HEK293T (cell line): ENCODE results near the gene SLC22A1.

Source experiments
- BHLHE40 ChIP-seq: fragments of 450-650 bp; IDR thresholded peaks from 2 replicates; pipeline ENCODE4 v1.6.1; 2016; ENCODE audit warnings: mild to moderate bottlenecking, moderate library complexity, borderline replicate concordance
- FOXA1 ChIP-seq: fragments of 450-650 bp; IDR thresholded peaks from 2 replicates; pipeline ENCODE4 v1.6.1; 2016; ENCODE audit warnings: mild to moderate bottlenecking
- FOXK2 ChIP-seq: fragments of 450-650 bp; IDR thresholded peaks from 2 replicates; pipeline ENCODE4 v1.6.1; 2016; ENCODE audit warnings: mild to moderate bottlenecking
- FOXM1 ChIP-seq: fragments of 450-650 bp; IDR thresholded peaks from 2 replicates; pipeline ENCODE4 v1.6.1; 2017; ENCODE audit warnings: mild to moderate bottlenecking, borderline replicate concordance
- HDGF ChIP-seq: fragments of 450-650 bp; IDR thresholded peaks from 2 replicates; pipeline ENCODE4 v1.6.1; 2017; ENCODE audit warnings: antibody characterized with exemption, borderline replicate concordance
- NFRKB ChIP-seq: fragments of 450-650 bp; IDR thresholded peaks from 2 replicates; pipeline ENCODE4 v1.6.1; 2016; ENCODE audit warnings: mild to moderate bottlenecking, moderate library complexity
- SUZ12 ChIP-seq: fragments of 450-650 bp; IDR thresholded peaks from 2 replicates; pipeline ENCODE4 v1.6.1; 2016; ENCODE audit warnings: mild to moderate bottlenecking
- TARDBP ChIP-seq: fragments of 450-650 bp; IDR thresholded peaks from 2 replicates; pipeline ENCODE4 v1.6.1; 2016

DNA sequence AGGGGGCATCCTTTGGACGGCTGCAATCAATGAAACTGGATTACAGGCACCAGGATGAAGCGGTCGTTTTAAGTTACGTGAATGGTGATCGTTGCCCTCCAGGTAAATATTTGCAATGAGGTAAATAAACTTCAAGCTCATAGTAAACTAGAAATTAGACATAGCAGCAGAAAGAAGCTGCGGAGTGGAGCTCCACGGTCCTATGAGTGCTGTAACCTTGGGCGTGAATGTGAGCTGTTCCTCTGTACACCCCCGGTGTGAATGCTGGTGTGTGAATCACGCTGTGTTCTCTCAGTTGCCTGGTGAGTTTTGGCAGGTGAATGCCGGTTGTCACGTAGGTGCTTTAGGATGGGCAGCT is 42.0 kb upstream of the SLC22A1 start:
- TF ChIP-seq FOXM1: no peak
- TF ChIP-seq SUZ12: no peak
- no peak for TF ChIP-seq FOXK2
- no peak for TF ChIP-seq FOXA1
- no peak for TF ChIP-seq BHLHE40
- TF ChIP-seq HDGF: no peak
- TF ChIP-seq NFRKB: no peak
- TF ChIP-seq TARDBP: no peak
